Measurements from ENCODE around the gene DBX1.
"Not testable (repeated sequence)": the region's sequence is repeated elsewhere in the genome, so short reads cannot be mapped to it uniquely, and the experiment has no call there.

Gene DBX1

GRCh38 chr11:20160425-20161229 lies at the start of gene DBX1:
TSS of gene DBX1 (minus strand) at chr11:20160475. CDS start at chr11:20160324, 151 bp downstream.
- H3K9me3 Mint-ChIP-seq, result peaks cover 21% of the 10 kb centered on the region
- H3K4me1 Mint-ChIP-seq (ENCODE audit: low read depth), result peaks cover 14% of the 10 kb centered on the region
- no peak within 1 kb of the TSS for H3K4me3 Mint-ChIP-seq
- H3K27ac Mint-ChIP-seq, result peak within 1 kb of the TSS; percentile 63
- peaks cover 18% of the 10 kb centered on the region for H3K36me3 Mint-ChIP-seq (ENCODE audit: low read depth)
- peaks cover 93% of the 10 kb centered on the region for H3K27me3 Mint-ChIP-seq (ENCODE audit: low read depth)

- Mint-ChIP-seq H3K9me3 (no peaks in the 10 kb centered on the region), H3K4me3 (no peak overlapping the region), H3K27me3 (ENCODE audit: low read depth) (peaks cover 51% of the 10 kb centered on the region), H3K27ac (no peak overlapping the region), H3K36me3 (ENCODE audit: low read depth) (no peaks in the 10 kb centered on the region), H3K4me1 (ENCODE audit: low read depth) (no peaks in the 10 kb centered on the region)
These were observed 48.4 kb upstream of the DBX1 start for GRCh38 chr11:20208622-20209111.

GRCh38 chr11:20207781-20208621 lies 47.7 kb upstream of the DBX1 start:
- H3K4me3 Mint-ChIP-seq, result no peak overlapping the region
- H3K27ac Mint-ChIP-seq, result no peak overlapping the region
- H3K27me3 Mint-ChIP-seq (ENCODE audit: low read depth), result peaks cover 54% of the 10 kb centered on the region
- H3K36me3 Mint-ChIP-seq (ENCODE audit: low read depth), result no peaks in the 10 kb centered on the region
- H3K9me3 Mint-ChIP-seq, result no peaks in the 10 kb centered on the region
- no peaks in the 10 kb centered on the region for H3K4me1 Mint-ChIP-seq (ENCODE audit: low read depth)

GRCh38 chr11:20205807-20206206 lies 45.5 kb upstream of the DBX1 start:
- no peak overlapping the region for H3K27ac Mint-ChIP-seq
- no peaks in the 10 kb centered on the region for H3K4me1 Mint-ChIP-seq (ENCODE audit: low read depth)
- H3K27me3 Mint-ChIP-seq (ENCODE audit: low read depth), result peaks cover 62% of the 10 kb centered on the region
- no peaks in the 10 kb centered on the region for H3K9me3 Mint-ChIP-seq
- no peaks in the 10 kb centered on the region for H3K36me3 Mint-ChIP-seq (ENCODE audit: low read depth)
- H3K4me3 Mint-ChIP-seq, result no peak overlapping the region

GRCh38 chr11:20204681-20205080 lies 44.4 kb upstream of the DBX1 start:
- peaks cover 63% of the 10 kb centered on the region for H3K27me3 Mint-ChIP-seq (ENCODE audit: low read depth)
- H3K4me1 Mint-ChIP-seq (ENCODE audit: low read depth), result no peaks in the 10 kb centered on the region
- no peak overlapping the region for H3K27ac Mint-ChIP-seq
- H3K4me3 Mint-ChIP-seq, result no peak overlapping the region
- H3K9me3 Mint-ChIP-seq, result no peaks in the 10 kb centered on the region
- H3K36me3 Mint-ChIP-seq (ENCODE audit: low read depth), result no peaks in the 10 kb centered on the region

- peaks cover 55% of the 10 kb centered on the region for H3K27me3 Mint-ChIP-seq (ENCODE audit: low read depth)
These were observed 43.6 kb upstream of the DBX1 start for GRCh38 chr11:20203831-20204230.

GRCh38 chr11:20201231-20201630 lies 41.0 kb upstream of the DBX1 start:
- peaks cover 44% of the 10 kb centered on the region for H3K27me3 Mint-ChIP-seq (ENCODE audit: low read depth)

More at GRCh38 chr11:20203831-20204230, 43.6 kb upstream of the DBX1 start:
- H3K9me3 Mint-ChIP-seq, result no peaks in the 10 kb centered on the region
- H3K27ac Mint-ChIP-seq, result no peak overlapping the region
- no peak overlapping the region for H3K4me3 Mint-ChIP-seq
- H3K36me3 Mint-ChIP-seq (ENCODE audit: low read depth), result no peaks in the 10 kb centered on the region
- H3K4me1 Mint-ChIP-seq (ENCODE audit: low read depth), result no peaks in the 10 kb centered on the region

GRCh38 chr11:20200331-20200955 lies 40.2 kb upstream of the DBX1 start:
- peaks cover 39% of the 10 kb centered on the region for H3K27me3 Mint-ChIP-seq (ENCODE audit: low read depth)
- not testable (repeated sequence) for H3K4me1 Mint-ChIP-seq (ENCODE audit: low read depth); H3K4me3 Mint-ChIP-seq; H3K9me3 Mint-ChIP-seq; H3K36me3 Mint-ChIP-seq (ENCODE audit: low read depth); H3K27ac Mint-ChIP-seq

More at GRCh38 chr11:20201231-20201630, 41.0 kb upstream of the DBX1 start:
- no peak overlapping the region for H3K27ac Mint-ChIP-seq
- H3K36me3 Mint-ChIP-seq (ENCODE audit: low read depth), result no peaks in the 10 kb centered on the region
- H3K9me3 Mint-ChIP-seq, result no peaks in the 10 kb centered on the region
- no peaks in the 10 kb centered on the region for H3K4me1 Mint-ChIP-seq (ENCODE audit: low read depth)
- H3K4me3 Mint-ChIP-seq, result no peak overlapping the region

- Mint-ChIP-seq H3K27me3 (ENCODE audit: low read depth) (peaks cover 32% of the 10 kb centered on the region), H3K36me3 (ENCODE audit: low read depth) (no peaks in the 10 kb centered on the region), H3K4me1 (ENCODE audit: low read depth) (no peaks in the 10 kb centered on the region)
These were observed 37.6 kb upstream of the DBX1 start for GRCh38 chr11:20197881-20198280.

GRCh38 chr11:20194470-20194869 lies 34.2 kb upstream of the DBX1 start:
- Mint-ChIP-seq H3K4me3 (no peak overlapping the region), H3K4me1 (ENCODE audit: low read depth) (no peaks in the 10 kb centered on the region), H3K36me3 (ENCODE audit: low read depth) (no peaks in the 10 kb centered on the region), H3K27me3 (ENCODE audit: low read depth) (peaks cover 15% of the 10 kb centered on the region), H3K27ac (no peak overlapping the region), H3K9me3 (no peaks in the 10 kb centered on the region)

More at GRCh38 chr11:20197881-20198280, 37.6 kb upstream of the DBX1 start:
- no peaks in the 10 kb centered on the region for H3K9me3 Mint-ChIP-seq
- no peak overlapping the region for H3K4me3 Mint-ChIP-seq
- no peak overlapping the region for H3K27ac Mint-ChIP-seq

GRCh38 chr11:20193307-20193706 lies 33.0 kb upstream of the DBX1 start:
- no peak overlapping the region for H3K4me3 Mint-ChIP-seq
- no peak overlapping the region for H3K27ac Mint-ChIP-seq

GRCh38 chr11:20192641-20193040 lies 32.4 kb upstream of the DBX1 start:
- Mint-ChIP-seq H3K4me3 (no peak overlapping the region), H3K27me3 (ENCODE audit: low read depth) (peaks cover 7% of the 10 kb centered on the region), H3K27ac (no peak overlapping the region), H3K36me3 (ENCODE audit: low read depth) (no peaks in the 10 kb centered on the region), H3K4me1 (ENCODE audit: low read depth) (no peaks in the 10 kb centered on the region), H3K9me3 (no peaks in the 10 kb centered on the region)

More at GRCh38 chr11:20193307-20193706, 33.0 kb upstream of the DBX1 start:
- no peaks in the 10 kb centered on the region for H3K9me3 Mint-ChIP-seq
- peaks cover 14% of the 10 kb centered on the region for H3K27me3 Mint-ChIP-seq (ENCODE audit: low read depth)
- H3K4me1 Mint-ChIP-seq (ENCODE audit: low read depth), result no peaks in the 10 kb centered on the region
- no peaks in the 10 kb centered on the region for H3K36me3 Mint-ChIP-seq (ENCODE audit: low read depth)

GRCh38 chr11:20192151-20192550 lies 31.9 kb upstream of the DBX1 start:
- peaks cover 5% of the 10 kb centered on the region for H3K27me3 Mint-ChIP-seq (ENCODE audit: low read depth)
- no peaks in the 10 kb centered on the region for H3K4me1 Mint-ChIP-seq (ENCODE audit: low read depth)
- H3K27ac Mint-ChIP-seq, result no peak overlapping the region
- H3K4me3 Mint-ChIP-seq, result no peak overlapping the region
- H3K36me3 Mint-ChIP-seq (ENCODE audit: low read depth), result no peaks in the 10 kb centered on the region
- no peaks in the 10 kb centered on the region for H3K9me3 Mint-ChIP-seq

- Mint-ChIP-seq H3K4me1 (ENCODE audit: low read depth) (no peaks in the 10 kb centered on the region), H3K9me3 (peaks cover 7% of the 10 kb centered on the region), H3K27me3 (ENCODE audit: low read depth) (peaks cover 20% of the 10 kb centered on the region), H3K27ac (no peak overlapping the region), H3K4me3 (no peak overlapping the region), H3K36me3 (ENCODE audit: low read depth) (no peaks in the 10 kb centered on the region)
These were observed 18.7 kb upstream of the DBX1 start for GRCh38 chr11:20178976-20179375.
